ENCODE data around the gene CCDC9B.
A peak's percentile ranks its signal among the peaks of the same experiment; 100 is the strongest.

CCDC9B gene

GRCh38 chr15:40340740-40341400, at the start of gene CCDC9B:
Gene CCDC9B (minus strand): TSS chr15:40340939. CDS start chr15:40340819, 120 bp downstream.
- FAIRE-seq (no peak), DNase-seq (ENCODE audit: extremely low spot score, insufficient read length, low read depth) (no peak)

DNA sequence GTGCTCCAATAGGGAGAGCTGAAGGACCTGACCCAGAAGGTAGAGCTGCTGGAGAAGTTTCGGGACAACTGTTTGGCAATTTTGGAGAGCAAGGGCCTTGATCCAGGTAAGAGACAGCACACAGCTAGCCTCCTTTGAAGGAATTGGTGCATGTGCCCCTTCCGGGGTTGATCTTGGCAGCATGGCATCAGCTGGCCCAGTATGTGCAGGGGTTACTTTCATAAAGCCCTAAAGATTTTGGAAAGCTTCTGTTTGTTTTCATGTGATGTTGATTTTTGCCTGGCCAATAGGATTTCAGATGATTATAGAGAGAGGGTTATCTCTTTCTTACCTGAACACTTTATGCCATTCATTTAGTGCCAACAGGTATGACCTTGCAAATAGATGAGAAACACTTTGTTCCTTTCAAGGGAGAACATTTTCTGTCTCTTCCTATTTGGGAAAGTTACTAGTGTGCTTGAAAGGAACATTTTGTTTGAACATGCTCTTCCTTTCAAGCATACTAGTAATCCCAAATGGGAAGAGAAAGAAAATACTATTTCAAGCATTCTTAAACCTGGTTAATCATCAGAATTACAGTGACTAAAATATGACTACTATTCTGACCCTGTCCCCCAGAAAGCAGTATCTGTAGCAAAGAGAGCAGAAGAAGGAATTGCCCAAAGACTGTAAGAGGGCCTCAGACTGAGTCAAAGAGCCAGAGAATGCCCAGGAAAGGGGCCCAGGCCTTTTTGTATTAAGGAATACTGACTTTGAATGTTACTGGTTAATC, 49.3 kb upstream of the CCDC9B start:
- DNase-seq (ENCODE audit: extremely low spot score, insufficient read length, low read depth), result no peak
- FAIRE-seq, result no peak

DNA sequence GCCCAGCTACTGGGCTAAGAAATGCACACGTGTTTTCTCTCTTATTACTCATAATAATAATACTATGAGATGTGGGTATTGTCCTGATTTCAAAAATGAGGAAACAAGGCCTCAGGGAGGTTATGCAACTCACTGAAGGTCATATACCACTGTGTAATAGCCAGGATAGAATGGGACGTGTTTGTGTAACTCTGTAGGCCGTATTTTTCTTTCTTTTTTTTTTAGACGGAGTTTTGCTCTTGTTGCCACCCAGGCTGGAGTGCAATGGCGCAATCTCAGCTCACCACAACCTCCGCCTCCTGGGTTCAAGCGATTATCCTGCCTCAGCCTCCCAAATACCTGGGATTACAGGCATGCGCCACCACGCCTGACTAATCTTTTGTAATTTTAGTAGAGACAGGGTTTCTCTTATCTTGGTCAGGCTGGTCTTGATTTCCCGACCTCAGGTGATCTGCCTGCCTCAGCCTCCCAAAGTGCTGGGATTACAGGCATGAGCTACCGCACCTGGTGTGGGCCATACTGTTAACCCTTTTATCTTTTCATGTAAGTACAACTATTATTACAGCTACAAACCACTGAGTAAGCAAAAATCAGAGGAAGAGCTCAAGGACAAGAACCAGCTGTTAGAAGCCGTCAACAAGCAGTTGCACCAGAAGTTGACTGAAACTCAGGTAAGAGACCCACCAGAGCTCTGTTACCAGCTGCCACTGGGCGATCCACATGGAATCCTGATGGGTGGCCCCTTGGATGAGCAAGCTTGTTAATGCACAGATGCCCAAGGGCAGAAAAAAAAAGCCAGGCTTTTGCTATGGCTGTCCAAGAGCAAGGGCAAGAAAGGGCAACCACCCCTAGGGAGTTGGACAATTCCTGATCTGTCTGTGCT, 48.4 kb upstream of the CCDC9B start:
- no peak for DNase-seq (ENCODE audit: extremely low spot score, insufficient read length, low read depth)
- FAIRE-seq, result no peak

DNA sequence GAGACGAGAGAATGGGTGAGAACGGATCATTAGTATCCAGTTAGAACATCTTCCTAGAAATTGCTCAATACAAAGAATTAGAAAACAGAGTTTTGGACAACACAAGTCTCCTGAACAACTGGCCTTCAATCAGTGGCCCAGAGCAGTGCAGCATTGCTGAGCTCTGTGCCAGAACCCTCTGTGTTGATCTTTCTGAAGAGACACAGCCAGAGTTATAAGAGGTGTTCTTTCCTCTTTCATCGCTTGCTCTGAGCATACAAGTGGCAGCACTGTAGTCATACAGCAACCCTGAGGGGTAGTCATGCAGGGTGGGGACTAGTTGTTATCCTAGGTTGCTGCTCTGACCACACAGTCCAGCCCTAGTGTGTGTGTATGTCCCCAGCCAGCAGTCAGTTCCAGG, 45.7 kb upstream of the CCDC9B start:
- no peak for FAIRE-seq

DNA sequence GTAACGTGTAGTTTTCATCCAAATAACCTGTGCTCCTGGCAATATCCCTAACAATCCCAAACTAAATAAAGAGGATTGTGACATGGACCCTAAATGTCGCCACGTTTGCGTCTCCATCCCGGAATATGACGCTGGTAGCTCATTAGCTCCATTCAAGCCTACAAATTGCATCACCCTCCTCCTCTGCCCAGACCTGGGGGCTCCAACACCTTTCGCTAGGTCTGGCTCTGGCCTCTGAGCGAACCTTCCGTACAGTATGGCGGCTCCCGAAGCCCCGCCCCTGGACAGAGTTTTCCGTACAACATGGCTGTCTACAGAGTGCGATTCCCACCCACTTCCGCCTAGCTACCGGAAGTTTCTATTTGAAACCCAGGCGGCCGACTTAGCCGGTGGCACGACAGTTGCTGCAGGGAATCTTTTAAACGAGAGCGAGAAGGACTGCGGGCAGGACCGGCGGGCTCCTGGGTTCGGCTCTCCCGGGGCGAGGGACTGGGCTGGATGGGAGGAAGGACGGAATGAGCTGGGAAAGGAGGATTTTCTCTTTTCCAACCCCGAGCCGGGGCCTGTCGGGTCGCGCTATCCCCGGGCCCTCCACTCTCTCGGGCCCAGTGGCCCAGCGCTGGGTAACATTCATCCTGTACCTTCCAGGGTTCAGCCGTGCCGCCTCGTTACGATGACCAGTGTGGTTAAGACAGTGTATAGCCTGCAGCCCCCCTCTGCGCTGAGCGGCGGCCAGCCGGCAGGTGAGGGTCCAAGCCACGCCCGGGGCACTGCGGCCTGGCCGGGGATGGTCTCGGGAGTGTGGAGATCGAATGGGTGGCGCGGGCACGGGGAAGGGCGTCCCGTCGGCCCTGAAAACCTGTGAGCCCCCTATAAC, 42.1 kb upstream of the CCDC9B start, which contains the start of gene KNSTRN:
Gene KNSTRN (plus strand): TSS at position 142 of the 877 bp plus-strand sequence. CDS start 115 bp downstream, at position 257.
- peak; percentile 87 for DNase-seq (ENCODE audit: extremely low spot score, insufficient read length, low read depth)
- peak; percentile 96 for FAIRE-seq

More for the DNA sequence above, 45.7 kb upstream of the CCDC9B start:
- no peak for DNase-seq (ENCODE audit: extremely low spot score, insufficient read length, low read depth)

DNA sequence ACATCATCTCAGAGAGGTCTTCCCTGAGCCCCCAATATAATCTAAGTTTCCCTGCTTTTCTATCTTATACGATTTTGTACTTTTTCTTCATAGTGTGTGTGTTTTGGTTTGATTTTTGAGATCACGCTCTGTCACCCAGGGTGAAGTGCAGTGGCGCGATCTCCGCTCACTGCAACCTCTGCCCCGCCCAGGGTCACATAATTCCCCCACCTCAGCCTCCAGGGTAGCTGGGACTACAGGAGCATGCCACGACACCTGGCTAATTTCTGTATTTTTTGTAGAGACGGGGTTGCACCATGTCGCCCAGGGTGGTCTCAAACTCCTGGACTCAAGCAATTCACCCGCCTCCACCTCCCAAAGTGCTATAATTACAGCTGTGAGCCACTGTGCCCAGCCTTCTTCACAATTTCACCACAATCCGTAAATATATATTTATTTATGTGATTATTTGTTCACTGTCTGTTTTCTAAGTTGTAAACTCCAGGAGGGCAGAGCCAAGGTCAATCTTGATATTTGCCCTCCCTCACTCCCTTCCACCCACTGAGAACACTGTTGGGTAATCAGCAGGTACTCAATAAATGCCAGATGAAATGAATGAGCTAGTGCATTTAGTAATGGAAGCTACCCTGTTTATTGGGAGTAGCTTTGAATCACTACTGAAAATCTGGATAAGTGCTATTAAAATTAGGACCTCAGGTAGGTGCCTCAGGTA, 41.2 kb upstream of the CCDC9B start:
- FAIRE-seq, result no peak

DNA sequence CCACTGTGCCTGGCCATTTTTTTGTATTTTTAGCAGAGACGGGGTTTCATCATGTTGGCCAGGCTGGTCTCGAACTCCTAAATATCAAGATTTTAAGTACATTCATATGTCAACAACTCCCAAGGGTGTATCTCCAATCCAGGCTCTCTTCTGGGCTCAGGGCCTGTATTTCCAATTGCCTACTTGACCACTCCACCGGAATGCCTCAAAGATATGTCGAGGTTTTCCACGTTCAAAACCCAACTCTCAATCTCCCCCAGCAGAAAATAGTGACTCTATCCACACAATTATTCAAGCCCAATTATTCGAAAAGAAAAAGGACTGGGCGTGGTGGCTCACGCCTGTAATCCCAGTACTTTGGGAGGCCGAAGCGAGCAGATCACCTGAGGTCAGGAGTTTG, 39.9 kb upstream of the CCDC9B start:
- no peak for FAIRE-seq
- DNase-seq (ENCODE audit: extremely low spot score, insufficient read length, low read depth), result no peak

More for the DNA sequence above, 41.2 kb upstream of the CCDC9B start:
- DNase-seq (ENCODE audit: extremely low spot score, insufficient read length, low read depth), result no peak

- no peak for DNase-seq (ENCODE audit: extremely low spot score, insufficient read length, low read depth)
- FAIRE-seq, result no peak
These were observed 39.1 kb upstream of the CCDC9B start for GRCh38 chr15:40379853-40380252.

DNA sequence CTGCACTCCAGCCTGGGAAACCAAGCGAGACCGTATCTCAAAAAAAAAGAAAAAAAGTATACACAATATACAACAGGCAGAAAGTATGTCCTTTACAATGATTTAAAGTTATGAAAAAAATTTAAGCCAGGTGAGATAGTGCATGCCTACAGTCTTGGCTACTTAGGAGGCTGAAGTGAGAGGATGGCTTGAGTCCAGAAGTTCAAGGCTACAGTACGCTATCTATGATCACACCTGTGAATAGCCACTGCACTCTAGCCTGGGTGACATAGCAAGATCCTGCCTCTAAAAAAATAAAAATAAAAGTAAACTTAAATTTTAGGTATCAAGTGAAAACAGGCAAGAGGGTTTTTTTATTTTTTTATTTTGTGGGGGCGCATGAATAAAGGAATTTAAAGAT, 38.6 kb upstream of the CCDC9B start:
- DNase-seq (ENCODE audit: extremely low spot score, insufficient read length, low read depth) (no peak), FAIRE-seq (no peak)

GRCh38 chr15:40377606-40378005, 36.9 kb upstream of the CCDC9B start:
- FAIRE-seq (no peak), DNase-seq (ENCODE audit: extremely low spot score, insufficient read length, low read depth) (no peak)

- FAIRE-seq (peak; percentile 41), DNase-seq (ENCODE audit: extremely low spot score, insufficient read length, low read depth) (no peak)
These were observed 32.2 kb upstream of the CCDC9B start for GRCh38 chr15:40372981-40373380.

DNA sequence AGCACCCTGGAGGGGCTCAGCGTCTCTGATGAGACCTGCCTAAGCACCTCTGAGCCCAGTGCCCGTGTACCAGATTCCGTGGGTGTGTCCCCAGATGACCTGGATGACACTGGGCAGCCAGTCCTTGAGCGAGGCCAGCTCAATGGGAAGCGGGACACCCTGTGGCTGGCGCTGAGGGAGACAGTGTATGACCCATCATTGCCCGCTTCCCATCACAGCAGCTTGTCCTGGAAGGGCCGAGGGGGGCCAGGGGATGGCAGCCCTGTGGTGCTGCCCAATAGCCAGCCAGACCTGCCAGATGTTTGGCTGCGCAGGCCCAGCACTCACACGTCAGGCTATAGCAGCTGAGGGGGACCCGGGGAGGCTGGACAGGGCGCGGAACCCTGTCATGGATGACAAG, 29.2 kb upstream of the CCDC9B start:
- DNase-seq (ENCODE audit: extremely low spot score, insufficient read length, low read depth) (no peak), FAIRE-seq (no peak)

DNA sequence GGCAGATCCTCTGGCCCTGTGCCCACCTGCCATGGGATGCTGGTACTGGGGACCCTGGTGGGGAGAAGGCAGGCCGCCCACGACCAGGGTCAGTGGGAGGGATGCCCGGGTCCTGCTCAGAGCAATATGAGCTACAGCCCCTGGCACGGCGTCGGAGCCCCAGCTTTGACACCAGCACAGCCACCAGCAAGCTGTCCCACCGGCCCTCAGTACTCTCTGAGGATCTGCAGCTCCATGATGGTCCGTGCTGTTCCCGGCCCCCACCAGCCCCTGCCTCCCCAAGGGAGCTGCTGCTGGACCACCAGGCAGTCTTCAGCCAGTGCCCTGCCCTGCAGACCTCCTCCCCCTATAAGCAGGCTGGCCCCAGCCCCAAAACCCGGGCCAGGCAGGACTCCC, 28.7 kb upstream of the CCDC9B start:
- DNase-seq (ENCODE audit: extremely low spot score, insufficient read length, low read depth), result no peak
- no peak for FAIRE-seq

GRCh38 chr15:40368719-40369473, 28.2 kb upstream of the CCDC9B start:
- no peak for DNase-seq (ENCODE audit: extremely low spot score, insufficient read length, low read depth)
- FAIRE-seq, result no peak

DNA sequence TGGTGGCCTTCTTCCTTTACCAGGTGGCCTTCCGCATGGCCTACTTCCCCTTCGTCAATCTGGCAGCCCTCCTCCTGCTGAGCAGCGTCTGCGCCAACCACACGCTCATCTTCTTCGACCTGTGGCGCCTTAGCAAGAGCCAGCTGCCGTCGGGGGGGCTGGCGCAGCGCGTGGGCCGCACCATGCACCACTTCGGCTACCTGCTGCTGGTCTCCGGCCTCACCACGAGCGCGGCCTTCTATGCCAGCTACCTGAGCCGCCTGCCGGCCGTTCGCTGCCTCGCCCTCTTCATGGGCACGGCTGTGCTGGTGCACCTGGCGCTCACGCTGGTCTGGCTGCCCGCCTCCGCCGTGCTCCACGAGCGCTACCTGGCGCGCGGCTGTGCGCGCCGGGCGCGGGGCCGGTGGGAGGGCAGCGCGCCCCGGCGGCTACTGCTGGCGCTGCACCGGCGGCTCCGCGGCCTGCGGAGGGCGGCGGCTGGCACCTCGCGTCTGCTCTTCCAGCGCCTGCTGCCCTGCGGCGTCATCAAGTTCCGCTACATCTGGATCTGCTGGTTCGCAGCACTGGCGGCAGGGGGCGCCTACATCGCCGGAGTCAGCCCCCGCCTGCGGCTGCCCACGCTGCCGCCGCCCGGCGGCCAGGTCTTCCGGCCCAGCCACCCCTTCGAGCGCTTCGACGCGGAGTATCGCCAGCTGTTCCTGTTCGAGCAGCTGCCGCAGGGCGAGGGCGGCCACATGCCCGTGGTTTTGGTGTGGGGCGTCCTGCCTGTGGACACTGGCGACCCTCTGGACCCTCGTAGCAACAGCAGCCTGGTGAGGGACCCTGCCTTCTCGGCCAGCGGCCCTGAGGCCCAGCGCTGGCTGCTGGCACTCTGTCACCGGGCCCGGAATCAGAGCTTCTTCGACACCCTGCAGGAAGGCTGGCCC, 27.2 kb upstream of the CCDC9B start:
- FAIRE-seq (peak; percentile 87), DNase-seq (ENCODE audit: extremely low spot score, insufficient read length, low read depth) (peak; percentile 80)

DNA sequence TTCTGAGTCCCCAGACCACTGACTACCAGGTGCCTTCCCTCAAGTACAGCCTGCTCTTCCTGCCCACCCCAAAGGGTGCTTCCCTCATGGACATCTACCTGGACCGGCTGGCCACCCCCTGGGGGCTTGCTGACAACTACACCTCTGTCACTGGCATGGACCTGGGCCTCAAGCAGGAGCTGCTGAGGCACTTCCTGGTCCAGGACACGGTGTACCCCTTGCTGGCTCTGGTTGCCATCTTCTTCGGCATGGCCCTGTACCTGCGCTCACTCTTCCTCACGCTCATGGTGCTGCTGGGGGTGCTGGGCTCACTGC, 26.6 kb upstream of the CCDC9B start:
- no peak for DNase-seq (ENCODE audit: extremely low spot score, insufficient read length, low read depth)

More for the DNA sequence above, 26.6 kb upstream of the CCDC9B start:
- FAIRE-seq, result no peak
